GM21390 (cell line): ENCODE data around the gene LSM10.
A peak's percentile ranks its signal among the peaks of the same experiment; 100 is the strongest.

ENCODE experiments used
- ATAC-seq: cut with Tn5 transposase; IDR thresholded peaks from one replicate; pipeline ENCODE4 v1.9.1; 2021; ENCODE audit not compliant: unreplicated experiment

Gene LSM10

DNA sequence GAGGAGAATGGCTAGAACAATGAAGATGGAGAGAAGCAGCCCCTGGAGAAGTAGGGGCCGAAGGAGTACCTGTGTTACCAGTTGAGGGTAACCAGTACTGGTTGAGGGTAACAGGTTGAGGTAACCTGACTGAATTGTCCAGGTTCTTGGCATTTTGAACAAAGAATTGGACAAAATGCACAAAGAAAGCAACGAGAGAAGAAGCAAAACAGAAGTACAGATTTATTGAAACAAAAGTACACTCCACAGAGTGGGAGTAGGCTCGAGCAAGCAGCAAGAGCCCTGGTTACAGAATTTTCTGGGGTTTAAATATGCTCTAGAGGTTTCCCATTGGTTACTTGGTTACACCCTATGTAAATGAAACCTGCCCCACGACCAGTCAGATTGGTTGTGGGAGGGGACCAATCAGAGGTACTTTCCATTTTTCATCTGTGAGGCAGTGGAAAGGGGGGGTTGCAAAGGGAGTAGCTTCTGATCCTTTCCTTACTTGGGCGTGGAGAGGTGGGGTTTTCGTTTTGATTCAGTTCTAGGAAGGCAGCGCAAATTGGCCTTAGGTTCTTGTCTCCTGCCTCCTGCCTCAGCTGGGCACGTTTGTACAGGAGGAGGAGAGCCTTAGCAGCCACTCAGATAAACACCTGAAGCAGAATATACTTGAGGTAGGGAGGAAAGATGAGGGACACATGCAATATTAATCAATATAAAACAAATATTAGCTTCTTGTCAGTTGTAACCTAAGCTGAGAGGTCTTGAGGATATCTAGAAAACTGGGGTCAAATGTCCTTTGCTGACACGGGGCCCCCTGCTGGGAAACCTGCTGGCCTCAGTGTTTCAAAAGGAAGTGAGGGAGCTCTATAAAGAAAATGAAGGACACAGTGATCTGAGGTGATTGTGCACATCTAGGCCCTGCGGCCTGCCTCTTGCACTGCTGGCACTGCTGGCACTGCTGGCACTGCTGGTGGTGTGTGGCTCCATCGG, 14.3 kb upstream of the LSM10 start:
- no peak for ATAC-seq

DNA sequence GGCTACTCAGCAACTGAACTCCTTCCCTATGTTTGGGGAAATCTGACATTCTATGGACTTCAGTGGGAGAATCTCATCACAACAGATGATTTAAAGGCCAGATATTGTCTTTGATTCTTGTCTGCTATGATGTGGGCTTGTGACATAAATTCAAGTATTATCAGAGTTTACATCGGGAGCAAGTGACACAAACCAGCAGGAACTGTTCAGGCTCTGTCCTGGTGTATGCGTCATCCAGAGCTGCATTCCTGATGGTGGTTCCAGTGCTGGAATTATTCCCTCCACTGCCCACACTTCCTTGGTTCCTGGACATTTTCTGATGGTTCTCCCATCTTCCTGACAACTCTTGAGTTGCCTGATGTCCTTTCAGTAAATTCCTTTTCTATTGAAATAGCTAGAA, 10.8 kb upstream of the LSM10 start:
- no peak for ATAC-seq

DNA sequence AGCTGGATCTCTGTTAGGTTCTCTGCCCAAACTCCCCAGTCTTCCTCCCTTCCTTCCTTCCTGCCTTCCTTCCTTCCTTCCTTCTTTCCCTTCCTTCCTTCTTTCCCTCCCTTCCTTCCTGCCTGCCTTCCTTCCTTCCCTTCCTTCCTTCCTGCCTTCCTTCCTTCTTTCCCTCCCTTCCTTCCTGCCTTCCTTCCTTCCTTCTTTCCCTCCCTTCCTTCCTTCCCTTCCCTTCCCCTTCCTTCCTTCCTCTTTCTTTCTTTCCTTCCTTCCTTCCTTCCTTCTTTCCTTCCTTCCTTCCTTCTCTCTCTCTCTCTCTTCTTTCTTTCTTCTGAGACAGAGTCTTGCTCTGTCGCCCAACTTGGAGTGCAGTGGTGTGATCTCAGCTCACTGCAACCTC, 8.7 kb upstream of the LSM10 start:
- ATAC-seq = no peak

DNA sequence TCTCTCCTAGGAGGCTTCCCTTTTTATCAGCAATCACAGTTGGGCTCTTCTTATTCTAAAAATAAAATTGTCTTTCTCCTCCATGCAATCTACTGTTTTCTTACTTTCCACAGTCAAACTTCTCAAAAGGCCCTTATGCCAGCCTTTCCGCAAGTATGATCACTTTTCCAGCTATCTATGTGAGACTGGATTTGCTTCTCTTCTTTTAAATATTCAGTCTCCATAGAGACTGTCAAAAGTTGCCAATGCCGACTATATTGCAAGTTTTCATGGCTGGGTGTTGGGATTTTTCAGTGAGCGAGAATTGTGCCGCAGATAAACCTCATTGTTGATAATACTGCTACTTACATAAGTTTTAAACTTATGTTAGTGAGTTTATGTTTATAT, 4.8 kb upstream of the LSM10 start:
- no peak for ATAC-seq

DNA sequence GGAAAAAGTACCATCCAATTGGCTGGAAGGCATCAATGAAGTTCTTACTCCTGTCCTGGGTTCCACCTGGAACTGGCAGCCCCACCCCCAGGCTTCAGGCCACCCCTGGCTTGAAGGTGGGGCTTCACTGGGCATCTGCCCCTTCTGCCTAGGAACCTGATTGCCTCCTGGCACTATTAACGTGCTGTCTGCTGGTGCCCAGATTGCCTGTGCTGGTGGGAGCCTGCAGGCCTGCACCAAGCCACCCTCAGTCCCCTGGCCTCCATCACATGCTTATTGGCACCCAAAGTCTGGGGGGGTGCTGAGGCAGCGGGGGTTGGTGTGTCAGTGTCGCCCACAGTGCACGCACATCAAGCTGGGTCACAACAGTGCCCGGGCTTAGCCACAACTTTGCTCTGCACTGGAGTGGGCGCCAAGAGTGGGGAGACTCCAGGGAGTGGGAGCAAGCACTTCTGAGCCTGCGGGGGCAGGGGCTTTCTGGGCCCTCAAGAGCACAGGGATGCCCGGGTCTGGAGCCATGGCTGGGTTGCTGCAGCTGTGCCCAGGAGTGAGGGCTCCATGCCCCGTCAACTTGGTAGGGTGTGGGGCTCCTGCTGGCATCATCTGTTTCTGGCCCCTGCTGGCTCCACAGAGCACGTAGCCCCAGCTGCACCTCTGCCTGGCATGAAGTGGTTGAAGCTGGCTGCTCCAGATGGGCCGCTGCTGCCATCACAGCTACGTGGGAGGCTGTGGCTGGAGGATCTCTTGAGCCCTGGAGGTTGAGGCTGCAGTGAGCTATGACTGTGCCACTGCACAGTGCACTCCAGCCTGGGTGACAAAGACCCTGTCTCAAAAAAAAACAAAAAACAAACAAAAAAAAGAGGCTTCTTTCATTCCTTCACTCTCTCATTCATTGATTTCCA, 4.1 kb upstream of the LSM10 start:
- no peak for ATAC-seq

DNA sequence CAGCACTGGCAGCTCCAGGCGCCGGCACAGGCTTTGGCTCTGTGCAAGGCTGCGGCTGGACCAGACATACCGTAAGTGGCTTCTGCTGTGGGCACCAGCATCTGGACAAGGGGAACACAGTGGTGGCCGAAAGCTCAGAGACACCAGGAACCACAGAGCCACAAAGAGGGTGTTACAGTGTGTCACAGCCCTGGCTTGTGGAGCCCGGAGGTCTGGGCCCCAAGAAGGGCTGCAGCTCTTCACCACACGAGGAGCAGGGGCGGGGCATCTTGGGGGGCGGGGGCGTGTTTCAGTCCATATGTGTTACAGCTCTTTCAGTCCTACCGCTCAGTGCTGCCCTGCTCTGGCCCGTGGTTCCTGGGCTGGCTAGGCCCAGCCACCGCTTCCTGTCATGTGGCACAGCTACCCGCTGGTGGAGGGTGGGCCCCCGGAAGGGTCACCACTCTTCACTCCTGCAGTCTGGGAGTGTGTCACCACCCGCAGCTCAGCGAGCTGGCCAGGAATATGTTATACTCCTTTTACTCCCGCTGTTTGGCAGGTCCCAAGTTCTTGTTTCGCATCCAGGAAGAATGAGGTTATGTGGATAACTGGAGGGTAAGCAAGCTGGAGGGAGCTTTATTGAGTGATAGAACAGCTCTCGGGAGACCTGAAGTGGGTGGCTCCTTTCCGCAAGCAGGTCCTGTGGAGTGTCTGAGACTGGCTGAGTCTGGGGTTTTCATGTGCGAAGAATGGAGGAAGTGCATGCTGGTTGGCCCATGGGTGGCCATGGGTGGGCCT, 3.3 kb upstream of the LSM10 start:
- no peak for ATAC-seq

DNA sequence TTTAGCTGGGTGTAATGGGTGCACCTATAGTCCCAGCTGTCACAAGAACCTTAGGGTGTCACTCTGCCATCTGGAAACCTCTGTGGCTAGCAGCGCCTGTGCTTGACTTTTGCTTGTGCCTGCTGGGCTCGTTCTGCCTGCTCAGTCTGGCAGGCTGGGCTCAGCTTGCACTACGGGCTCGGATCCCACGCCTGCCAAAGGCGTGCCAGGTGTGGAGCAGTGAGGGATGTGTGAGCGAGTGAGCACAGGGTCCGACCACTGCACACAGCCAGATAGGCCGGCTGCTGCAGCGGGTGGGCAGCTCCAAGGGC, 2.8 kb upstream of the LSM10 start:
- no peak for ATAC-seq

DNA sequence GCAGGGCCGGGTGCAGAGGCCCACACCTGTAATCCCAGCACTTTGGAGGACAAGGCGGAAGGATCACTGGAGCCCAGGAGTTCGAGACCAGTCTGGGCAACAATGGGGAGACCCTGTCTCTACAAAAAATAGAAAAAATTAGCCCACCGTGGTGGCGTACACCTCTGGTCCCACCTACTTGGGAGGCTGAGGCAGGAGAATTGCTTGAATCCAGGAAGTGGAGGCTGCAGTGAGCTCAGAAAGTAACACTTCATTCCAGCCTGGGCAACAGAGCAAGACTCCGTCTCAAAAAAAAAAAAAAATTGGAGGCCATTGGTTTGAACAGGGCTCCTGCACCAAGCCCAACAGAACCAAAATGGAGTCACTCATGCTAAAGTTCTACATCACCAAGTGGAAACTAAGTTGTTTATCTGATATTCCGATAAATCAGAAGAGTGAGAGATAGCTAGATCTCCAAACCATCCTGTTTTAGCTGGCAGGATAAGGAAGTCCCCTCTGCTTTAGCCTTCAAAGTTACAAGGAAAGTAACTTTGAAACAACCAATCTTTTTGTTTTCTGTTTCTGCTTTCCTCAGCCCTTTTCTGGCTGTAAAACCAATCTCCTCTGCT, 766 bp upstream of the LSM10 start:
- ATAC-seq = no peak

DNA sequence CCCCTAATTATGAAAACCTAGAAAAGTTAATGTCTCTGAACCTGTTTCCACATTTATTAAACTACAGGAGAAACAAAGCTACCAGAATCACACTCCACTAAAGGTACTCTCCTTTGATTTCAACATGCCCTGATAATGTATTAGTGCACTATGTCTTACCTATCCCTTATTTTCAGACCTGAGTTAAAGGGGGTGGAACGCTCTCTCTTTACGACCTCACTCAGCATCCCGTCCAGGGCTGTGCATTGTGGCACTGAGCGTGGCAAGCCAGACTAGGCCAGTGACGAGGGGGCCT, 678 bp downstream of the LSM10 start:
- peak; percentile 21 for ATAC-seq

DNA sequence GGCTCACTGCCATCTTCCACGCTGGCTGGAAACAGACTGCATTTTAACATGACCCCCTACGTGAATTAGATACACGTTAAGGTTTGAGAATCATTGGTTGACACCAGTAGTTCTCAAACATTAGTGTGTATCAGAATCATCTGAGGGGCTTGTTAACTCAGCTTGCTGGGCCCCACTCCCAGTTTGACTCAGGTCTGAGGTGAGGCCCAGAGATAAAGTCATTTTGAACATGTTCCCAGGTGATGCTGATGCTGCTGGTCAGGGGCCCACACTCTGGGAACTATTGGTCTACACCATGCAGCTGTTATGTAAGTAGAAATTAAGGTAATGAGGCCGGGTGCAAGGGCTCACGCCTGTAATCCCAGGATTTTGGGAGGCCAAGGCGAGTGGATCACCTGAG, 1.3 kb downstream of the LSM10 start:
- ATAC-seq = no peak

DNA sequence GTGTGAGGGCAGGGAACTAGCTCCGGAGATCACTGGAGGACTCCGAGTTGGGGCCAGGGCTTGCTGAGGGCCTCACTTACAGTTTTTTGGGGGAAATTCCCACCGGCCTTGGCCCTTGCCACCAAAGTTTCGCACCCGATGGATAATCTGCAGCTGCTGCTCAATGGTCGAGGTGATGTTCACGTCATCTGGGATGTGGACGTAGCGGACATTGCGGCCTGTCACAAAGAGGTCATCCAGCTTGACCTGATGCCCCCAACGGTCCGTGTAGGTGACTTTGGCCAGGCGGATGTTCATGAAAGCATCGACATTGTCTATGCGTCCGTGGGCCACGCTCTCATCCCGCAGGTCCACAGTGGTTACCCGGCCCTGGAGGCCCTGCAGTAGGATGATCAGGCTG, 4.0 kb downstream of the LSM10 start:
- ATAC-seq = no peak

DNA sequence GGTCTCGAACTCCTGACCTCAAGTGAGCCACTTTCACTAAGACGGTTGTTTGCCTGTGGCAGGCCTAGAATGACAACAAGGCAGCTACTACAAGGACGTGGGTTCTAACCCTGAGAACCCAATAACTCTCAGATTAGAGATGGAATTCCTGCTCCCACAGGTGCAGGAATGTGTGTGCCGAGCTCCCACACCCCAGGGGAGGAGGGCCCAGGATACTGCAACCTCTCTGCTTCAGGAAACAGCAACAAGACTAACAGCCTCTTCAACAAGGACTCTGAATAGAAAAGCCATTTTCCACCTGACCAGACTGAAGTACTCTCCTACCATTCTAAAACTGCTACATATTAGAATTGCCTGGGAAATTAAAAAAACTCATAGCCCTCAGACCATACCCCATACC, 4.9 kb downstream of the LSM10 start:
- ATAC-seq = no peak

DNA sequence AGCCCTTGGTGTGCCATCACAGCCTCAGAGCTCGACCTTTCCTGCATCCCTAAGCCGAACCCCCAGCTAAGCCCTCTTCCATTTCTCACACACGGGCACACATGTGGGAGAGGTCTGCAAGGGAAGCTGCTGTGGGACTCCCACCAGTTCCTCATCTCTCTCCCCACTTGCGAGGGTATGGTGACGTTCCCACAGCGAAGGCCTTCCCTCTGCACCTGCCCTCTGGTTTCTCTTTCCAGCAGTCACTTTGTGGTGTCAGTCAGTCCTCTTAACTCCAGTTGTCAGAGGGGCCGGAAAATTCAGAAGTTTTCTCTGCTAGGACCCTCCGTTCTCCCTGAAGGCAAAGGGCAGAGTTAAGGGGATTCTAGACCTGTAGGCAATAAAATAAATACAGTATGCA, 6.4 kb downstream of the LSM10 start:
- ATAC-seq = no peak

DNA sequence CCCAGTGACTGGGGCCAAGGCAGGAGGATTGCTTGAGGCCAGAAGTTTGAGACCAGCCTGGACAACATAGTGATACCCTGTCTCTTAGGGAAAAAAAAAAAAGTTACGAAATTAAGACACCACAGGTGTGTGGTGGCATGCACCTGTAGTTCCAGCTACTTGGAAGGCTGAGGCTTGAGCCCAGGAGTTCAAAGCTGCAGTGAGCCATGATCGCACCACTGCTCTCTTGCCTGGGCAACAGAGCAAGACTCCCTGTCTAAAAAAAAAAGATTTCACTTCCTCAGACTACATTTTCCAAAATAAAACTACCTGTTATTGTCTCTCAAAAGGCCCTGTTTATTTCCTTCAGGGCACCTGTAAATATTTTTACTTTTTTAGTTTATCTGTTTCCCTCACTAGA, 7.3 kb downstream of the LSM10 start:
- no peak for ATAC-seq

DNA sequence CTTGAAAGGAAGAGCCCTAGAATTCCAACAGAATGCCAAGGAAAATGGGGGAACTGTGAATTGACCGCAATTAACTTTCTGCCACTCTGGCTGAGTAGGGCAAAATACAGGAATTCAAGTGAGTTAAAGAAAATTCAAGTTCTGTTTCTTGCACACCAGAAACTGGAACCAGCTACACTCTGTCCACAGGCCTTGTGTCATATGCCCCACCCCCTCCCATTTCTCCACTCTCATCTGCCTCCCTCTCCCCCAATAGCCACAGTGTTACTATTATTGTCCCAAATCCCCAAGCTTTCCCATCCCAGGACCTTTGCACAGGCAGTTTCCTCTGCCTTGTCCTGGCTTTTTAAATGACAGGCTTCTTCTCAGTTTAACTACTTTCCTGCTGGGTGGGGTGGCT, 7.7 kb downstream of the LSM10 start:
- ATAC-seq = no peak

DNA sequence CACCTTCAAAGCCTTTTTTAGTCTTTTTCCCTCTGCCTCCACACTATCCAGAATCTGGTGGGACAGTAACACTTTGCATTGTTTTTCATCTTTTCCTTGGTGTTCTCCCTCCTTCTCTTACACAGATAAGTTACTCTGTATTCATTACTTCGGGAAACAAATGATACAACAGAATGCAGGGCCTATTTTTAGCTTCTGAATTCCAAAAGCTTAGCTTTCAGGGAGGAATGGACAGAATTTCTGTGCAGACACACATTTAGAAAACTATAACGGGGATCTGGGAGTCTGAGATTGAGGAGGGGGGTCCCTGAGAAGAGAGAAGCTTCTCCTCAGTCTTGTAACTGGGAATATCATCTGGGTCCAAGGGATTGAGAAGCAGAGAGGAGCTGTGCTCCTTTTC, 8.4 kb downstream of the LSM10 start:
- ATAC-seq = no peak

DNA sequence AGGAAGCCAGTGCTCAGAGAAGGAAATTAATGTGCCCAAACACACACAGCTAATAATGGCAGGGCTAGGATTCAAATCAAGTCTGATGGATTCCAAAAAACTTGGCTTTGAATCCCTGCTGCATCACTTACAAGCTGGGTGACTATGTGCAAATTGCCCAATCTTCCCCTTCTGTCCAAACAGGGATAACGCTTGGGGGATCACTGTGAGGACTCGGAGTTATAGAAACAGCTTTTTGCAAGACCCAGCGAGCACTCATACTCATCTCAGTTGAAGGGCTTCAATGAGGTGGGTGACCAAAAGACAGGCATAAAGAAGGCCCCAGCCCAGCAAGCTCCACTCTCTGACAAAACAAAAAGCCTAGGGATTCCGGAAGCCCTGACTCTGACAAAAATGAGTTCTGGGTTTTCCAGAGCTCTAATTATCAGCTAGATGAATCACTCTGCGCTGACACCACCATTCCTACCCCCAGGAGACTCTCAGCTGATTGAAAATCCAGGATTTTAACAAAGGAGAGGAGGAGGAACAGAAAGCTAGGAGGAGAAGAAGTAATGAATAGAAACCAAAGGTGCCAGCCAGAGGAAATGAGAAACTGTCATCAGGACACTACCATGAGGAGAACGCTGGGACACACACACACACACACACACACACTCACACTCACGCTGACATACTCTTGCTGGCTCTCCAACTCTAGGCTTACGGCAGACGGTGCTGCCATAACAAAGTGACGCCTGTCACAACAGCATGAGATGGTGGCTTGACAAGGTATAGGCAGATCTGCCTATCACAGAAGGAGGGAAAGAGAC, 10.4 kb downstream of the LSM10 start:
- ATAC-seq = no peak

DNA sequence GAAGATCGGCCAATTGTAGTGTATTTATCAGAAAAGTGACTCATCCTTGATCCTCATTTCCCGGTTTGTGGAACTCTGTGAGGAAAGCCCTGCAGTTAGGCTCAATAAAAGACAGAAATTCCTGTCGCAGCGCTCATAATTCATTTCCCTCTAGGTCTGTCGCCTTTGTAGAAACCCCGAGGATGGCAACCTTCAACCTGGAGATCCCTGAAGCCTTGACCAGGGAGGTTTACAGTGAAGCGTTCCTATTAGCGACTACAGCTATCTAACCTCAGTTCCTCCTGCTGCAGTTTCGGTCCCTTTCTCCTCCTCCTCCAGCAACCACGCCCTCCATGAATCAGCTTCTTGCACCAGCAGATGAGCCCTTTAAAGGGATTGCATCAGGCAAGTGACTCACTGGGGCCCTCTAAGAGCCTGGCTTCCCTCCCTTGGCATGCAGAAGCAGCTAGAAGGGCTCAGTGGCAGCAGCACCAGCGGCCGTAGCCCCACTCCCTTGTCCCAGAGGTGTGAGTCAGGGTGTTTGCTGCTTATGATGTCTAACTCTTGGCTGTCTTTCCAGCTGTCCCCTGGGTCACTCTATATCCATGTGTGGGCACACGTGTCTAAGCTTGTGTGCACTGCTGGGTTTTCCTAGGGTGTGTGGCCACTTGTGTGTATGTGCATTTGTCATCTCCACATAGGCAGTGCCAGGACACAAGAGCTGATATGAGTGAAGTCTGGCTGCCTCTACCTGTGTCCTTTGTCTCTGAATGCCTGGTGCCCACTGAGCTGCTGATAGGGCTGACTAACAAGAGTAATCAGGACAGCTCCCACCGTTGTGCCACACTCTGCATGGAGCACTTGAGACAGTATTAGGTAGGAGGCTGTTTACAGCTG, 11.2 kb downstream of the LSM10 start:
- peak; percentile 59 for ATAC-seq
